GM20431 (cell line): ENCODE data around the gene KLHDC9.

ENCODE experiments used
- in situ Hi-C: fragments of 300-500 bp; cut with MseI, MboI; formaldehyde crosslinking; loops from one replicate; pipeline ENCODE4 v1.15.0; 2020; ENCODE audit warnings: low sequenced_read_pairs; ENCODE audit not compliant: unreplicated experiment

KLHDC9 gene

GRCh38 chr1:161128591-161129420, 30.6 kb downstream of the KLHDC9 start:
- in situ Hi-C loops = no loop called here

GRCh38 chr1:161130266-161130665, 32.1 kb downstream of the KLHDC9 start:
- in situ Hi-C loops = no loop called here

GRCh38 chr1:161131523-161132409, 33.6 kb downstream of the KLHDC9 start:
- in situ Hi-C loops = no loop called here

DNA sequence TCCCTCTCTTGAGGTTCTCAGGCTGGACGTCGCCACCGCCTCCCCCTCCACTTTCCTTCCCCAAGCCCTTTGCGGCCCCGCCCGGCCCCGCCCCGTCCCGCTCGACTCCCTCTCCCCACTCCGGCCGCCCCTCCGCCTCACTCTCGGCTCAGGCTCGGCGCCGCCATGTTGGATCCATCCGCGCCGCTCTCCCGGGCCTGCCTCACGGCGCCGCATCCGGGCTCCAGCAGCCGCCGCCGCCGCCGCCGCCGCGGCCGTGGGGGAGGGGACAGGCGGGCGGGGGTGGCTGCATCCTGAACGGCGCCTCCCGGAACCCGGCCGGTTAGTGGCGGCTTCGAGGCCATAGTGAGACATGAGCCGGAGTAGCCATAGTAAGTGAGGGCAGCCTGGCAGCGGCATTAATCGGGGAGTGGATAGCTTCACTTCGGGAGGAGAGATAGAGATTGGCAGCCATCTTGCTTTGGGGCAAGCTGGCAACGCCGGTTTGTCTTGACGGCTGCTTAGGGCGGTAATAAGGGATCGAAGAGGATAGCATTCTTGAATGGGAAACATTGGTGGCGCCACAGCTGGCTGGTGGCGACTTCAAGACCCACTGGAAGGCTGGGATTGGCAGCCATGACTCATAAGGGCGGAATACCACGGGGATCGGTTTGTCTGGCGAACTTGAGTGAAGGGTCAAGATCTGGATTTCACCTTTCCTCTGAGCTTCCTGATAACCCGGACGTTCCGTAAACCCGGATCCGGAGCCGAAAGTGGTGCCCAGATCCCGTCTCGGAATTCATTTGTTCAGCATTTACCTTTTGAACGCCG, 34.5 kb downstream of the KLHDC9 start, which contains the start of gene DEDD:
Gene DEDD, minus strand, starts transcription at position 258 of the 810 bp plus-strand sequence. CDS start 8,205 bp downstream, outside the sequence.
- in situ Hi-C loops = no loop called here

GRCh38 chr1:161133220-161133740, 35.1 kb downstream of the KLHDC9 start:
- in situ Hi-C loops = no loop called here

DNA sequence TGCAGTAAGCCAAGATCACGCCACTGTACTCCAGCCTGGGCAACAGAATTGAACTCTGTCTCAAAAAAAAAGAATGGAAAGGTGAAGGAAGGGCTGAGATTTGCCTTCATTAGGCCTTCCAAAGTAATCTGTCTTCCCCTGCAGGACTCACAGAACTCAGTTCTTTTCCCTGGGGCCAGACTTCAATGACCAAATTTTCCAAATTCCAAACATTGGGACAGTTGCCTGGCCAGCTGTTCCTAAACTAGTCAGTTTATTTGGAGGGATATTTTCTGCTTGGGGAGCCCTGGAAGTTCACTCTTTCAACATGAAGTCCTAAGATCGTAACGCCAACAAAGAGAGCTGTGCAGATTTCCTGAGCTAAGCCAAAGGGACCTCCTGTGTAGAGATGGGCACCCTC, 39.7 kb downstream of the KLHDC9 start:
- in situ Hi-C loops = no loop called here

DNA sequence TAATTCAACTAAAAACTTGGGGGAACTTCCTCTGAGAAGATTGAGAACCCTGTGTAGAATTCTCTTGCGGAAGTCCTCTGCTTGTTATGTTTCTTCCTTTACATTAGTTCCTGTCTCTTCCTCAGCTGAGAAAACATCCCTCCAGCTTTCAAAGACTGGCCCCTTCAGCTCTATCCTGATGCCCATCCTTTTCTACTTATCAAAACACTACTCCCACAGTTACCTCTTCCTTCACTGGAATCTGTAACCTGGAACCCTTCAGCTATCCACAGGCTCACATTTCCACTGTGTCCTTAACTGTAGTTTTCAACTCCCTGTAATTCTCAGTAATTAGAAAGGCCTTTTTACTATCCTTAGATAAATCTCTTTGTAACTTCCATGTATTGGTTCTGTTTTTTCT, 40.3 kb downstream of the KLHDC9 start:
- in situ Hi-C loops = no loop called here

- in situ Hi-C loops = no loop called here
These were observed 41.6 kb downstream of the KLHDC9 start for GRCh38 chr1:161139766-161140165.

- in situ Hi-C loops = no loop called here
These were observed 42.7 kb downstream of the KLHDC9 start for GRCh38 chr1:161140755-161141400.

DNA sequence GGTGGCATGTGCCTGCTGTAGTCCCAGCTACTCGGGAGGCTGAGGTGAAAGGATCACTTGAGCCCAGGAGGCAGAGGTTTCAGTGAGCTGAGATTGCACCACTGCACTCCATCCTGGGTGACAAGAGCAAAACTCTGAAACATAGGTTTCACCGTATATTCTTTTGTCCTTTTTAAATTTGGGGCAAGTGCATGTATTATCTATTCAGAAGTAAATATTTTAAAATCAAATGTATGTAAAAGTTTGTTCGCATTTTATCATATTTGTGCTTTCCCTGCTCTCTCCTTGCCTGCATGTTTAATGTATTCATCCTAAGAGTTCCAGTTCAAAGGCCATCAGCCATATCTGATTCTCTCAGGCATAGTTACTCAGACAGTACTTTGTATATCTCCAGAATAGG, 47.7 kb downstream of the KLHDC9 start:
- in situ Hi-C loops = no loop called here
